Mesenteric fat pad (tissue), 1 donor: ENCODE results near the gene ASF1A. TPM values are rescaled to one million over a fixed set of nuclear protein-coding genes. Genes with fewer than 3 reads are reported as not detected.
"Not testable (repeated sequence)": the region's sequence is repeated elsewhere in the genome, so short reads cannot be mapped to it uniquely, and the experiment has no call there.

Source experiments
- DNase-seq: peaks from one replicate; pipeline ENCODE4 v3.0.0-alpha.2; 2020; ENCODE audit warnings: low spot score
- long read RNA-seq: library from polyadenylated mRNA; unstranded; transcript quantifications from one replicate; pipeline ENCODE4 v2.0.0, GENCODE V29; 2020
- total RNA-seq: library from RNA; stranded (reverse); fragmentation: NEBNext Ultra II Directional; extraction: Animal tissue kit (Norgen Biotek cat#: 25700); gene quantifications from one replicate; pipeline ENCODE4 v1.2.1, GENCODE V29; 2021
- donor health status: DM: yes; HTN: yes; CAD: no.

Gene ASF1A
- total RNA-seq = 11.4 TPM
- long read RNA-seq, transcript ASF1A-201 (4 exons, 2,362 nt) = major isoform, 27 of 27 reads
- long read RNA-seq, partial matches to known transcripts = 0 of 27 reads
- long read RNA-seq, other reads (novel, unspliced or antisense) = 0 of 27 reads

DNA sequence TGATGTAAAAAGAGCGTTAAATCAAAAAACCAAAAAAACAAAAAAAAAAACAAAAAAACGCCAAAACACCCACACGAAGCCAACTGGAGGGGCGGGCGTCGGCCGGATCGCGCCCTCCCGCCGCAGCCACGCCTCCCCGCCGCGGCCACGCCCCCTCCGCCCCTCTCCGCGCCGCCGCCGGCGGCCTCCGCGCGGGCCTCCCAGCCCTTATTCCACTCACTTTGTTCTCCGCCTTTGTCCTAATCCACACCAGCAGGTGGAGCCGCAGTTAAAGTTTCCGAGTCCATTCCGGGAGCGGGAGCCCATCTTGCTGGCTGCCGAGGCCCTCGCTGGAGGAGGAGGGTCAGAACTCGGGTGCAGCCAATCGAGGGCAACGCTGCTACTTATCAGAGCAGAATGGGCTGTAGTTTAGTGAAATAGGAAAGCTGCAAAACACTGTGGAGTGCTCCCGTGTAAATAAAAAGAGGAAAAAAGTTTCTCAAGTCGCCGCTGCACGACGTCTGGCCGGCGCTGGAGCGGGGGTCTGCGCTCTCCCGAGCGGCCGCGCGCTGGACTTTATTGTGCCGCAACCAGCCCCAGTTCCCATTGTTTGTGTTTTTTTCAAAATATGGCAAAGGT is at the start of gene ASF1A:
Gene ASF1A (plus strand): TSS at position 346 of the 618 bp plus-strand sequence. CDS start 262 bp downstream, at position 608.
- DNase-seq = peak; percentile 97

DNA sequence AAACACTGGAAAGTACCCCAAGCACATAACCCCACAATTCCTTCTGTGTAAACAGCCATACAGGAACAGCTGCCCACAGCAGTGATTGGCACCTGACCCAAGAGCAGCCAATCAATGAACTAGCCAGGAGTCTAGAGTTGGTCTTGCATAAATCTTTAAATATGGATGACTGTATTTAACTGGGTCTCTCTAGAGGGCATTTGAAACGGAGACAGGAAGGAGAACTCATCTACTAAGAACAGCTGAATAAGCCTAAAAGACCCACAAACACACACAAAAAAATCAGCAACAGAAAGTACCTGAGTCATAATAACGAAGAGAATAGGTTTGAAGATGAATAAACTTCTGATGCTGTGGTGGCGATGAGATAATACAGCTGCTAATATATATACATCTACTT is 49.0 kb upstream of the ASF1A start:
- DNase-seq = no peak

- DNase-seq = no peak
Observed at GRCh38 chr6:118853408-118853807, 40.5 kb upstream of the ASF1A start.

DNA sequence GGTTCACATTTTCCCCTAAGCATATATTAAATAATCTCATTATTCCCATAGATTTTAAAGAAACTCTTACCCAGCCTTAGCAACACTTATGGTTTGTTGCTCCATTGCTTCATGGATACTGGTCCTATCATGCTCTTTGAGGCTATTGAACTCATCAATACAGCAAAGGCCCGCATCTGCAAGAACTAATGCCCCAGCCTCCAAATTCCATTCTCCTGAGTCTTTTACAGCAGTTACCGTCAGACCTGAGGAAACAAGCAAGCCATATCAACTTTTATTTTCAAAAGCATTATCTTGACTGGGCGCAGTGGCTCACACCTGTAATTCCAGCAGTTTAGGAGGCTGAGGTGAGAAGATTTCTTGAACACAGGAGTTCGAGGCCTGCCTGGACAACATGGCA is 37.7 kb upstream of the ASF1A start:
- no peak for DNase-seq

GRCh38 chr6:118859517-118860064 is 34.4 kb upstream of the ASF1A start:
- no peak for DNase-seq

DNA sequence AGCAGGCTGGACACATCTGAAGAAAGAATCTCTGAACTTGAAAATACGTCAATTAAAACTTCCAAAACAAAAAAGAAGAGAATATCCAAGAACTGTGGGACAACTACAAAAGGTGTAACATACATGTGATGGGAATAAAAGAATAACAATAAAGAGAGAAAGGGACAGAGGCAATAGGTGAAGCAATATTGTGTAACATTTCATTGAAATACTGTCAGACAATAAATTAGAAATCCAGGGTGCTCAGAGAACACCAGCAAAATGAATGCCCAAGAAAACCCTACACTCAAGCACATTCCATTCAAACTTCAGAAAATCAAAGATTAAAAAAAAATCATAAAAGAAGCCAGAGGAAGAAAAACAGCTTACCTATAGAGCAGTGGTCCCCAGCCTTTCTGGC is 33.6 kb upstream of the ASF1A start:
- DNase-seq = no peak

DNA sequence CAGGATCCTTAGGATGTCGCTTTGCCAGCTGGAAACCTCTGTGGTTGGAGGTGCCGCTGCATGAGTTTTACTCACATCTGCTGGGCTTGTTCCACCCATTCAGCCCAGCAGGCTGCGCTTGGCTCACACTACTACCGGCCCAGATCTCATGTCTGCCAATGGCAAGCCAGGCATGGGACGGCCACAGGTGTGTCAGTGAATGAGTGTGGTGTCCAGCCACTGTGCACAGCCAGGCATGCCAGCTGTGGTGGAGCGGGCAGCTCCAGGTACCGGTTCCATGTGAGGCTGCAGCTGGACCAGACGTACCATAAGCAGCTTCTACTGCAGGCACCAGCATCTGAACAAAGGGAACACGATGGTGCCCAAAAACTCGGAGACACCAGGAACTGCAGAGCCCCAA is 33.1 kb upstream of the ASF1A start:
- no peak for DNase-seq

DNA sequence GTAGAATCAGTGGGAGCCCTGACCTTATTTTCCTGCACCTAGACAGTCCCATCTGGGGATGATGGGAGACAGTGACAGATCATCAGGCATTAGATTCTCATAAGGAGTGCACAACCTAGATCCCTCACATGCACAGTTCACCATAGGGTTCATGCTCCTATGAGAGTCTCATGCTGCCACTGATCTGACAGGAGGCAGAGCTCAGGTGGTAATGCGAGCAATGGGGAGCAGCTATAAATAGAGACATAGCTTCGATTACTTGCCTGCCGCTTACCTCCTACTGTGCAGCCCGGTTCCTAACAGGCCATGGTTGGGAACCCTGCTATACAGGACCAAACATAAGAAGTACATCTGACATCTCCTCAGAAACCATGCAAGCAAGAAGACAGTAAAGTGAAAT is 31.5 kb upstream of the ASF1A start:
- no peak for DNase-seq

GRCh38 chr6:118864341-118865099 is 29.4 kb upstream of the ASF1A start:
- DNase-seq = no peak

GRCh38 chr6:118865100-118865391 is 28.9 kb upstream of the ASF1A start:
- DNase-seq = no peak

DNA sequence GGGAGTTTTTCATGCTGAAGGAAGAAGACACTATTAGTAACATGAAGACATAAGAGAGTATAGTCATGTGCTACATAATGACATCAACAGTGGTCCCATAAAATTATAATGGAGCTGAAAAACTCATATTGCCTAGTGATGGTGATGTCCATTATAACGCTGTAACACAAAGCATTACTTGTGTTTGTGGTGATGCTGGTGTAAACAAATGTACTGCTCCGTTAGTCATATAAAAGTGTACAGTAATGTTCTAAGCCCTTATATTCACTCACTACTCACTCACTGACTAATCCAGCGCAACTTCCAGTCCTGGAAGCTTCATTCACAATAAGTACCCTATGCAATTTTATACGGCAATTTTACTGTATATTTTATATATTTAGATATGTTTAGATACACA is 26.8 kb upstream of the ASF1A start:
- no peak for DNase-seq

- DNase-seq = not testable (repeated sequence)
Observed at GRCh38 chr6:118868901-118869300, 25.1 kb upstream of the ASF1A start.

DNA sequence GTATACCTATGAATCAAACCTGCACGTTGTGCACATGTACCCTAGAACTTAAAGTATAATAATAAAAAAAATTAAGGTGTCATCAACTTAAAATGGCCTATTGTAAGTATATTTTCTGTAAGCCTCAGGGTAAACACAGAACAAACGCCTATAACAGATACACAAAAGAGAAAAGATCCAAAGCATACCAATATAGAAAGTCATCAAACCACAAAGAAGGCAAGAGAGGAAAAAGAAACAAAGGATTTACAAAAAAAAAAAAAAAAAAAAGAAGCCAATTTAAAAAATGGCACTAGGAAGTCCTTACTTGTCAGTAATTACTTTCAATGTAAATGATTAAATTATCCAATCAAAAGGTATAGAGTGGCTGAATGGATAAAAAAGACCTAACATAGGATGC is 24.6 kb upstream of the ASF1A start:
- no peak for DNase-seq

DNA sequence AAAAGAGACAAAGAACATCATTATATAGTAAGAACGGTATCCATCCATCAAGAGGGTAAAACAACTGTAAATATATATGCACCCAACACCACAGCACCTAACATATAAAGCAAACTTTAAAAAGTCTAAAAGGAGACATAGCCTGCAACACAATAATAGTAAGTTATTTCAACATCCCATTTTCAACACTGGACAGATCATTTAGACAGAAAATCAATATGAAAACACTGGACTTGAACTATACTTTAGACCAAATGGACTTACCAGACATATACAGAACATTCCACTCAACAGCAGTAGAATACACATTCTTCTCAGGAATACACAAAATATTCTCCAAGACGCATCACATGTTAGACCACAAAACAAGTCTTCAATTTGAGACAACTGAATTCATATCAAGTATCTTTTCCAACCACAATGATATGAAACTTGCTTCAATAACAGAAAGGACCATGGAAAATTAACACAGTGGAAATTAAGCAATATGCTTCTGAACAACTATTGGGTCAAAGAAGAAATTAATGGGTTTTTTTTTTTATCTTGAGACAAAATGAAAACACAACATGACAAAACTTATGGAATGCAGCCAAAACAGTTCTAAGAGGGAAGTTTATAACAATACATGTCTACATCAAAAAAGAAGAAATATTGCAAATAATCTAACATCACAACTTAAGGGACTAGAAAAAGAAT is 23.9 kb upstream of the ASF1A start:
- no peak for DNase-seq

DNA sequence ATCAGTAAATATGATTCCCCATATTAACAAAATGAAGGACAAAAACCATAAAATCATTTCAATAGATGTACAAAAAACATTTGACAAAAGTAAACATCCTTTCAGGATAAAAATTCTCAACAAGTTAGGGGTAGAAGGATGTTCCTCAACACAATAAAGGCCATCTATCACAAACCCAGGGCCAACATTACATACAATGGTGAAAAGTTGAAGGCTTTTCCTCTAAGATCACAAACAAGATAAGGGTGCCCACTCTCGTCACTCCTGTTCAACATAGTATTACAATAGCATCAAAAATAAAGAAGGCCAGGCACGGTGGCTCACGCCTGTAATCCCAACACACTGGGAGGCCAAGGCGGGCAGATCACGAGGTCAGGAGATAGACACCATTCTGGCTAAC is 22.6 kb upstream of the ASF1A start:
- no peak for DNase-seq

DNA sequence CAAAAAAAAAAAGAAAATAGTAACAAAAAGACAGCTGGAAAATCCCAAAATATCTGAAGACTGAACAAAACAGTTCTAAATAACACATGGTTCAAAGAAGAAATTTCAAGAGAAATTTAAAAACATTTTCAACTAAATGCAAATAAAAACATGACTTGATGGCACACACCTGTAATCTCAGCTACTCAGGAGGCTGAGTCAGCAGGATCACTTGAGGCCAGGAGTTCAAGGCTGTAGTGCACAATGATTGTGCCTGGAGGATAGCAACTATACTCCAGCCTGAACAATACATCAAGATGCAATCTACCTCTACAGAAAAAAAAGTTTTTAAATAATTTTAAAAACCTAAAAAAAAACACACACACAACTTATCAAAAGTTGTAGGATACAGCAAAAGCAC is 21.6 kb upstream of the ASF1A start:
- DNase-seq = no peak

- DNase-seq = no peak
Observed at GRCh38 chr6:118872726-118873125, 21.2 kb upstream of the ASF1A start.

GRCh38 chr6:118873239-118873638 is 20.7 kb upstream of the ASF1A start:
- DNase-seq = no peak

- no peak for DNase-seq
Observed at GRCh38 chr6:118875672-118876071, 18.3 kb upstream of the ASF1A start.

DNA sequence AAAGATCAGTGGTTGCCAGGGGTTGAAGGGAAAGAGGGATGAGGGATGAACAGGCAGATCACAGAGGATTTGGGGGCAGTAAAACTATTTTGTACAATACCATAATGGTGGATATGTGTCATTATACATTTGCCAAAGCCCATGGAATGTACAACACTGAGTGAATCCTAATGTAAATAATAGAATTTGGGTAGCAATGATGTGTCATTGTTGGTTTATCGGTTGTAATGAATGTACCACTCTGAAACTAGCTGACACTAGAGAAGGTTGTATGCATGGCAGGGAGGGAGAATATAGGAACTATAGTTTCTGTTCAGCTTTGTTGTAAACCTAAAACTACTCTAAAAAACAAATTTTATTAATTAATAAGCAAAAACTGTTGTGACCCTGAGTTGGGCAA is 17.8 kb upstream of the ASF1A start:
- DNase-seq = no peak

GRCh38 chr6:118876814-118877213 is 17.1 kb upstream of the ASF1A start:
- DNase-seq = no peak

DNA sequence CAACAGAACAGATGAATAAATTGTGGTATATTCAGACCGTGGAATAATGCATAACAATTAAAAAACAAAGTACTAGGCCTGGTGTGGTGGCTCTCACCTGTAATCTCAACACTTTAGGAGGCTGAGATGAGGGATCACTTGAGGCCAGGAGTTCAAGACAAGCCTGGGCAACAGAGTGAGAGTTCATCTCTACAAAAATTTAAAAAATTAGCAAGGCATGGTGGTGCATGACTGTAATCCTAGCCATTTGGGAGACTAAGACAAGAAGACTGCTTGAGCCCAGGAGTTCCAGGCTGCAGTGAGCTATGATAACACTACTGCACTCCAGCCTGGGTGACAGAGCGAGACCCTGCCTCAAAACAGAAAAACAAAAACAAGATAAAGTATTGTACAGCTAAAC is 16.1 kb upstream of the ASF1A start:
- no peak for DNase-seq
